Activated CD4-positive, CD25-positive, alpha-beta regulatory T cell treated with anti-CD3 and anti-CD28 coated beads, Interleukin-2, amount 50 U/mL, for 24 hours (primary cell): ENCODE measurements around the gene HERC4.

ENCODE experiments used
- ATAC-seq, 2 donors: fragments of 150-1000 bp; cut with Tn5 transposase; one replicate each; pipeline ENCODE4 v1.10.0; 2021; ENCODE audit warnings: mild to moderate bottlenecking in 1 of 2, moderate library complexity in 1 of 2

Gene HERC4

GRCh38 chr10:68074775-68075549 is at the start of gene HERC4:
TSS of gene HERC4 (minus strand) at chr10:68075283. CDS start at chr10:68073108, 2,175 bp downstream.
- peak; percentile 83 to 85 for ATAC-seq

- ATAC-seq: no peak
These were observed 49.6 kb upstream of the HERC4 start for GRCh38 chr10:68124718-68125117.

- ATAC-seq: no peak
These were observed 46.8 kb upstream of the HERC4 start for GRCh38 chr10:68121852-68122251.

GRCh38 chr10:68121020-68121743 is 46.1 kb upstream of the HERC4 start:
- no peak for ATAC-seq

GRCh38 chr10:68118657-68119056 is 43.6 kb upstream of the HERC4 start:
- ATAC-seq: no peak

- ATAC-seq: no peak
These were observed 37.8 kb upstream of the HERC4 start for GRCh38 chr10:68112837-68113236.

- no peak for ATAC-seq
These were observed 36.5 kb upstream of the HERC4 start for GRCh38 chr10:68111584-68111983.

- ATAC-seq: no peak
These were observed 34.9 kb upstream of the HERC4 start for GRCh38 chr10:68110027-68110426.

- no peak for ATAC-seq
These were observed 34.2 kb upstream of the HERC4 start, which contains the start of gene MYPN for GRCh38 chr10:68109331-68109730. TSS of gene MYPN (plus strand) at chr10:68109488. CDS start at chr10:68121439, 11,951 bp downstream.

GRCh38 chr10:68108653-68109052 is 33.6 kb upstream of the HERC4 start:
- no peak for ATAC-seq

- ATAC-seq: no peak
These were observed 33.0 kb upstream of the HERC4 start for GRCh38 chr10:68108051-68108450.

GRCh38 chr10:68107651-68108050 is 32.6 kb upstream of the HERC4 start:
- ATAC-seq: no peak

- no peak for ATAC-seq
These were observed 31.6 kb upstream of the HERC4 start for GRCh38 chr10:68106656-68107055.

GRCh38 chr10:68105820-68106219 is 30.7 kb upstream of the HERC4 start:
- no peak for ATAC-seq

- no peak for ATAC-seq
These were observed 28.8 kb upstream of the HERC4 start for GRCh38 chr10:68103901-68104300.

GRCh38 chr10:68103261-68103878 is 28.3 kb upstream of the HERC4 start:
- no peak for ATAC-seq

- no peak for ATAC-seq
These were observed 26.0 kb upstream of the HERC4 start for GRCh38 chr10:68101066-68101465.

- no peak for ATAC-seq
These were observed 24.7 kb upstream of the HERC4 start for GRCh38 chr10:68099736-68100135.

- no peak for ATAC-seq
These were observed 21.9 kb upstream of the HERC4 start for GRCh38 chr10:68096913-68097516.

GRCh38 chr10:68095153-68095552 is 20.1 kb upstream of the HERC4 start:
- no peak for ATAC-seq

- no peak for ATAC-seq
These were observed 17.4 kb upstream of the HERC4 start for GRCh38 chr10:68092512-68092911.

GRCh38 chr10:68090586-68090985 is 15.5 kb upstream of the HERC4 start:
- no peak for ATAC-seq

- peak; percentile 68 to 82 for ATAC-seq
These were observed 13.7 kb upstream of the HERC4 start for GRCh38 chr10:68088740-68089139.
